C4-2B (cell line): Measurements from ENCODE around the gene GRIN3A.
"Not testable (repeated sequence)": the region's sequence is repeated elsewhere in the genome, so short reads cannot be mapped to it uniquely, and the experiment has no call there.

ENCODE experiments used
- ZFX ChIP-seq: fragments of 450-650 bp; IDR thresholded peaks from 2 replicates; pipeline ENCODE4 v1.6.1; 2017
- TF ChIP-seq, protein P1 (sequence below): fragments of 450-650 bp; conservative IDR thresholded peaks from 2 replicates; pipeline ENCODE4 v1.5.1; 2017; ENCODE audit warnings: mild to moderate bottlenecking

DNA sequence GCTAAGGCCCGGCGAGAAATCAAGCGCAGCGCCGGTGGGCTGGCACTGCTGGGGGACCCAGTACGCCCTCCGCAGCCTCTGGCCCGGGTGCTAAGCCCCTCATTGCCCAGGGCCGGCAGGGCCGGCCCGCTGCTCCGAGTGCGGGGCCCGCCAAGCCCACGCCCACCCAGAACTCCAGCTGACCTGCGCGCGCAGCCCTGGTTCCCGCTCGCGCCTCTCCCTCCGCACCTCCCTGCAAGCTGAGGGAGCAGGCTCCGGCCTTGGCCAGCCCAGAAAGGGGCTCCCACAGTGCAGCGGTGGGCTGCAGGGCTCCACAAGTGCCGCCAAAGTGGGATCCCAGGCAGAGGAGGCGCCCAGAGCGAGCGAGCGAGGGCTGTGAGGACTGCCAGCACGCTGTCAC lies 14.2 kb downstream of the GRIN3A start:
- TF ChIP-seq, protein P1, sequence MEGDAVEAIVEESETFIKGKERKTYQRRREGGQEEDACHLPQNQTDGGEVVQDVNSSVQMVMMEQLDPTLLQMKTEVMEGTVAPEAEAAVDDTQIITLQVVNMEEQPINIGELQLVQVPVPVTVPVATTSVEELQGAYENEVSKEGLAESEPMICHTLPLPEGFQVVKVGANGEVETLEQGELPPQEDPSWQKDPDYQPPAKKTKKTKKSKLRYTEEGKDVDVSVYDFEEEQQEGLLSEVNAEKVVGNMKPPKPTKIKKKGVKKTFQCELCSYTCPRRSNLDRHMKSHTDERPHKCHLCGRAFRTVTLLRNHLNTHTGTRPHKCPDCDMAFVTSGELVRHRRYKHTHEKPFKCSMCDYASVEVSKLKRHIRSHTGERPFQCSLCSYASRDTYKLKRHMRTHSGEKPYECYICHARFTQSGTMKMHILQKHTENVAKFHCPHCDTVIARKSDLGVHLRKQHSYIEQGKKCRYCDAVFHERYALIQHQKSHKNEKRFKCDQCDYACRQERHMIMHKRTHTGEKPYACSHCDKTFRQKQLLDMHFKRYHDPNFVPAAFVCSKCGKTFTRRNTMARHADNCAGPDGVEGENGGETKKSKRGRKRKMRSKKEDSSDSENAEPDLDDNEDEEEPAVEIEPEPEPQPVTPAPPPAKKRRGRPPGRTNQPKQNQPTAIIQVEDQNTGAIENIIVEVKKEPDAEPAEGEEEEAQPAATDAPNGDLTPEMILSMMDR: not testable (repeated sequence)
- TF ChIP-seq ZFX: not testable (repeated sequence)
